HG03159 (cell line): ENCODE data around the gene KRTAP3-1.
"Not testable (repeated sequence)": the region's sequence is repeated elsewhere in the genome, so short reads cannot be mapped to it uniquely, and the experiment has no call there.

Source experiments
- ATAC-seq: cut with Tn5 transposase; IDR thresholded peaks from one replicate; pipeline ENCODE4 v1.9.1; 2021; ENCODE audit warnings: mild to moderate bottlenecking, moderate library complexity; ENCODE audit not compliant: unreplicated experiment

The KRTAP3-1 gene

DNA sequence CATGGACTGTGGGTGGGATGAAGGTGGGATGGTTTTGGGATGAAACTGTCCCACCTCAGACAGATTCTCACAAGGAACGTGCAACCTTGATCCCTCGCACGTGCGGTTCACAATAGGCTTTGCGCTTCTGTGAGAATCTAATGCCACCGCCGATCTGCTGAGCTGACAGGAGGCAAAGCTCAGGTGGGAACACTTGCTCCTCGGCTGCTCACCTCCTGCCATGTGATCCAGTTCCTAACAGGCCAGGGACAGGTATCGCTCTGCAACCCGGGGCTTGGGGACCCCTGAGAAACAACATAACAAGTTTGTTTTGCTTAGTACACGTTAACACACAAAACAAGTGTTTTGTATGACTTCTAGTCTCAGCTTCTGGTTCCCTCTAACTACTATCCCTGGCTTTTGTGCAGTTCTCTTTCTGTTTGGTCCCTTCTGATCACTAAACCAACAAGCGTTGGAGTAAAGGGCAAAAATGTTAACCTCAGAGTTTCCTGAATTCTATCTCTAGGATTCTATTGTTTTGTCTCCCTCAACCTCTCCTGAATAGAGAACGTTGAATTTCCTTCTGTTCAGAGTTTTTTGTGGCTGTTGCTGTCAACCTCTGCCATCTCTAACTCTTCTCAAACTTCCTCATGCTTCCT is 7.8 kb upstream of the KRTAP3-1 start:
- ATAC-seq, result no peak

GRCh38 chr17:41015454-41015853 is 6.5 kb upstream of the KRTAP3-1 start:
- no peak for ATAC-seq

DNA sequence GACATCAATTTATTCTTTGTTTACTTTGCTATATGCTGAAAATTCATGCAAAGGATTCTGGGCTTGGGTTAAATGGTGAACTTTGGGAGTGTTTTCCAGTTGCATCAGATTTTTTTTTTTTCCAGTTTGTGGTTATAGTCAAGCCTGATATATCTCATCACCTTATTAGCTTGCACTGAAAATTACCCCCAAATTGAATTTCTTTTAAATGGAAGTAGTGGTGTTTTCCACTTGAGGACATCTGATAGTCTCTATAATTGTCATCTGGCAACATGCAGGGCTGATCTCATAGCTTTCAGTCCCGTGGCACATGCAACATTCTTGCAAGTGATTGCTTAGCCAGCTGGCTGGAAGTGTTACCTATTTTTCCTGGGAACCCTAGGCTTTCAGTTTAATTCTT is 4.7 kb upstream of the KRTAP3-1 start:
- ATAC-seq, result no peak

DNA sequence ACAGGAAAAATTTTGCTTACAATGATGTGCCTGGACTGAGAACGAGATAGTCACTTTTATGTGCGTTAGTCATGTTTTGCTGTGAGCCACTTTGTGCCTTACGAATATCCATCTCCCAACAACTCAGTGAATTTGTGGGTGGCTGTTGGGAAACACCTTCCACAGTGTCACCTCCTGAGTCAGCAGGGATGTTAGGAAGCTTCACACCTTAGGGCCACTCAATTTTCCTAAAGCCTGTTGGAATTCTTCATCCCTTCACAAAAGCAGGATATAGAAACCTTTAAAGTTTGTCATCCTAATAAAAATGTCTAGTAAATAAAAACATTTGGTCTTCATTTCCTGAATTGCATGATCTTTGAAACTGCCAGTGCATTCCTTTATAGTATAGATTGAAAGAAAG is 4.3 kb upstream of the KRTAP3-1 start:
- no peak for ATAC-seq

GRCh38 chr17:41012326-41013120 is 3.6 kb upstream of the KRTAP3-1 start:
- ATAC-seq, result no peak

GRCh38 chr17:41010441-41010840 is 1.5 kb upstream of the KRTAP3-1 start:
- ATAC-seq, result no peak

DNA sequence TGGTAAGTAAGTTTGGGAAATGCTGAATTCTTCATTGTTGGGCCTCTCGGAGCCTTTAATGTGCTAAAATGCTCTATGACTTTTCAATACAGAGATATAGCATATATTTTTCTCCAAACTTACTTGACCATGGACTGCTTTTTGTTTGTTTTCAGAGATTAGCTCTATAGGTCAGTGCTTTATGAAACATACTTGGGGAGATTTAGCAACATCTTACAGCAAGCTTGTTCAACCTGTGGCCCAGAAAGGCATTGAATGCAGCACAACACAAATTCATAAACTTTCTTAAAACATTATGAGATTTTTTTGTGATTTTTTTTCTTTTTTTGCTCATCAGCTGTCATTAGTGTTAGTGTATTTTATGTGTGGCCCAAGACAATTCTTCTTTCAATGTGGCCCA is 1.0 kb upstream of the KRTAP3-1 start:
- no peak for ATAC-seq

DNA sequence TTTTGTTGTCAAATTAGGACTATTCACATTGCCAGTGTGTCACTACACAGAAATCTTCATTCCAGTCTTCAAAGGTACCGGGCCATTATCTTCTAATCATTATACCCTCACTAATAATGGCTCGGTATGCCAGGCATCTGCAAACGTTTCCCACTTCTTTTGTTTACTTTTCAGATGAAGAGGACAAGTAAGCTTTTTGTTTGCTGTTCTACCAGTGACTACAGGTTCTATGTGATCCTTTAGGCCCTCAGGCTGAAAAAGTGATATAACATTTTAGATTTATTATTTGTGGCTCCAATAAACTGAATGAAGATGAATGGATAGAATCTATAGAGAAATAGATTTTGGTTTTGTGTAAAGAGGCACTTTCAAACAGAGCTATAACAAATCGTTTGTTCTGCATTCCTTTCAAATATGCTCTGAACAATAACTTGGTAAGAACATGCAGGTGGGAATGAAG is 403 bp upstream of the KRTAP3-1 start:
- no peak for ATAC-seq

DNA sequence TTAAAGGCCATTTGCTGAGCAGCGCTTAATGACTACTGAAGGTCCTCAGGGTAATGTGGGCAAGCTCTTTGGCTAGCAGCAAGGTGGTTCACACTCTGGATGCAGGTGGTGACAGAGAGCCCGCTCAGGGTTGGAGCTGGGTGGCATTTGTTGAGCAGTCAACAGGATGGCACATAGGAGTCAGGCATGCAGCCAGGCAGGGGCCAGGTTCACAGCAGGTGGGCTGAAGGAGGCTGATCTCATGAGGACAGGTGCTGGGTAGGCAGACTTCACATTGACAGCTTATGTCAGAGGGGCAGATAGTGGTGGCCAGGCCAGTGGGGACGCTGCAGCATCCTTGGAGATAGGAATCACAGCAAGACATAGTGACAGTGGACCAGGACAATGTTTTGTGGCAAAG is 4.5 kb downstream of the KRTAP3-1 start:
- ATAC-seq, result no peak

DNA sequence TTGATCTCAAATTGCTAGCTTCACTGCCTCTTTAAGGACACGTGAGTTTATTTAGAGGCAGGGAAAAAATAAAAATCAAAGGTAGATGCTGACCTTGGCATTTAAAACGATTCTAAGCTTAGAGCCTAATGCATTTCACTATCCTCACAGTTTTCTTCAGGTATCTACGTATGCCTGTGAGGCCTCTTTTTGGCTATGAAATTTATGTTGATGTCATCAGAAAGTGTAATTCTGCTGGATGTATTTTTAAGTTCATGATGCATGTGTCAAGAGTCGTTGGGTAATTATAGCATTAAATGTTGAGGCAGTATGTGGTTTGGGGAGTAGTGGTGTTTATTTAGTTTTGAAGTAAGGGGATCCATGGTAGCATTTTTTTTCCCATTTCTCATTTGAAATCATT is 5.0 kb downstream of the KRTAP3-1 start:
- no peak for ATAC-seq

DNA sequence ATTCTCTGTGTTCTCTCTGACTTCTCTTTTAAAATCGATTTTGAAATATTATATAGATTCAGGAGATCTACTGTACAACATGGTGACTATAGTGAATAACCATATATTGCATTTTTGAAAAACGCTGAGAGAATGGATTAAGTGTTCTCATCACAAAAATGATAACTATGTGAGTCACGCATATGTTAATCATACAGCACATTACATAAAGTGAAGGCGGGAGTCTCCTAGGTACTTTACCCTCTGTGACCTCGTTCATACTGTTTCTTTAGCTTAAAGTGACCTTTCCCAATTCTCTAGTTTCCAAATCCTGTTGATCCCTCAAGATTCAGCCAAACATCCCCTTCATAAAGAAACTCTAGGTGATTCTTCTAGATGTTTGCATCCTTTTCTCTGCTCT is 6.1 kb downstream of the KRTAP3-1 start:
- ATAC-seq, result no peak

- no peak for ATAC-seq
Measured at GRCh38 chr17:41001795-41002194, 7.1 kb downstream of the KRTAP3-1 start.

GRCh38 chr17:40999563-40999962 is 9.4 kb downstream of the KRTAP3-1 start, which contains the start of gene KRTAP3-2:
Gene KRTAP3-2 (minus strand): TSS chr17:40999906. CDS start chr17:40999853, 53 bp downstream.
- ATAC-seq, result not testable (repeated sequence)

DNA sequence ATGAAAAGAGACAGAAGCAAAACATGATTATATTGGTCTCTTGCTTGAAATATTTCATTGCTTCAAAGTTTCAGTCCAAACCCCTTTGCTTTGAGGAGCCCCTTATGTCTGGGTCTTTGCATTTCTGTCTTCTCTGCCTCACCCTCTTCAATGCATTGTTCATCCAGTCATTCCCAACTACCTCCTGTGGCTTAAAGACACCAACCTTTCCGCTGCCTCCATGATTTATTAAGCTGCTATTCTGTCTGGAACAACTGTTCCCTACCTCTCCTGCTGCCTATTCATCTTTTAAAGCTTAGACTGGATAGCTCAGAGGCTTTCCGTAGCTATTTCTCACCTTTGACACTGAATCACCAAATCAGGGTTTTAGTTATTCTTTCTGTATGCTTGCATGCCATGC is 11.6 kb downstream of the KRTAP3-1 start:
- no peak for ATAC-seq

- ATAC-seq, result no peak
Measured at GRCh38 chr17:40996829-40997228, 12.1 kb downstream of the KRTAP3-1 start.

- ATAC-seq, result no peak
Measured at GRCh38 chr17:40995116-40995515, 13.8 kb downstream of the KRTAP3-1 start.

GRCh38 chr17:40993839-40994238 is 15.1 kb downstream of the KRTAP3-1 start, which contains the start of gene KRTAP3-3:
Gene KRTAP3-3 (minus strand): TSS chr17:40994164. CDS start chr17:40994097, 67 bp downstream.
- no peak for ATAC-seq

DNA sequence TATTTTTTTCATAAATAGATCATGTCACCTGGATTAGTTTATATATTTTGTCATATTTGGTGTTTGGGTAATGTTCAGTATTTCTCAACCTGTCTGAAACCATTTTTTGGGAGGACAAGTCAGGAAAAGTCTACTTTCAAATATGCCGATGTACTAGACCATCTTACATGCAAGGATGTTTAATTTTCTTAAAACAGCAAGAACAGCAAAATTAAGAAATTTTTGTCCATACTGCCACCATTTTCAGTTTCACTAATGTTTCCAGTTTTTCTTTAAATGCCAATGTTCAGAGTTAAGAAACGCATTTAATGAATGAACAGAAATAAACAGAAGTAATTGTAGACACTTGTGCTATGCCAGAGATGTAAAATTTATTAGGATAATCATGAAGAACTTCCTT is 15.8 kb downstream of the KRTAP3-1 start:
- no peak for ATAC-seq

DNA sequence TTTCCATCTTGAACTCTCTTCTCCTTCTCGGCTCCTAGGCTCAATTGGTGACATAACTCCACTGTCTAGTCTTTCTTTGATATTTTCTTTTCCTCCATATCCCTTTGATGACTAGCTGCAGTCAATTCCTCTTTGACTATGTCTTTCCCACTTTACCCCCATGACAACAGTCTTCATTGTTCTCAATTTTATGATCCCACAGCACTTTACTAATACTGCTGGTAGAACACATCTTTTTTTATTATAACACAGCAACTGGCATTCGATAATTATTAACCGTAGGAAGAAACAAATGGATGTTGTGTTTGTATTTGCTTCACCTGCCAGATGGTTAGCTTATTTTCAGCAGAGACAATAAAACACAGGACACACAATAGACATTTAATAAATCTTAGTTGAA is 16.3 kb downstream of the KRTAP3-1 start:
- ATAC-seq, result no peak

- ATAC-seq, result no peak
Measured at GRCh38 chr17:40986920-40987319, 22.0 kb downstream of the KRTAP3-1 start.

GRCh38 chr17:40984226-40984625 is 24.7 kb downstream of the KRTAP3-1 start, which contains the start of gene KRT40:
Gene KRT40 (minus strand): TSS chr17:40984326. CDS start chr17:40984273, 53 bp downstream.
- no peak for ATAC-seq

GRCh38 chr17:40981115-40981514 is 27.8 kb downstream of the KRTAP3-1 start:
- ATAC-seq, result no peak
